Vagina (tissue), 2 donors: ENCODE data around the gene INPP4A.

ENCODE experiments used
- POLR2A ChIP-seq, 2 donors: fragments of 450-650 bp; IDR thresholded peaks; one replicate each; pipeline ENCODE4 v1.6.1; 2017; ENCODE audit warnings: antibody characterized with exemption in 2 of 2, mild to moderate bottlenecking in 2 of 2, moderate library complexity in 2 of 2
- TF ChIP-seq, protein P1 (sequence below), 3 experiments: fragments of 450-650 bp in 2 of 3; fragments of 200-600 bp in 1 of 3; sonication (generic) in 1 of 3; IDR thresholded peaks; one replicate each; pipeline ENCODE4 v1.5.1; 2017 to 2019; ENCODE audit warnings: antibody characterized with exemption in 3 of 3, mild to moderate bottlenecking in 2 of 3, moderate library complexity in 2 of 3

GRCh38 chr2:98501876-98502275 is 57.2 kb downstream of the INPP4A start:
- TF ChIP-seq, protein P1, sequence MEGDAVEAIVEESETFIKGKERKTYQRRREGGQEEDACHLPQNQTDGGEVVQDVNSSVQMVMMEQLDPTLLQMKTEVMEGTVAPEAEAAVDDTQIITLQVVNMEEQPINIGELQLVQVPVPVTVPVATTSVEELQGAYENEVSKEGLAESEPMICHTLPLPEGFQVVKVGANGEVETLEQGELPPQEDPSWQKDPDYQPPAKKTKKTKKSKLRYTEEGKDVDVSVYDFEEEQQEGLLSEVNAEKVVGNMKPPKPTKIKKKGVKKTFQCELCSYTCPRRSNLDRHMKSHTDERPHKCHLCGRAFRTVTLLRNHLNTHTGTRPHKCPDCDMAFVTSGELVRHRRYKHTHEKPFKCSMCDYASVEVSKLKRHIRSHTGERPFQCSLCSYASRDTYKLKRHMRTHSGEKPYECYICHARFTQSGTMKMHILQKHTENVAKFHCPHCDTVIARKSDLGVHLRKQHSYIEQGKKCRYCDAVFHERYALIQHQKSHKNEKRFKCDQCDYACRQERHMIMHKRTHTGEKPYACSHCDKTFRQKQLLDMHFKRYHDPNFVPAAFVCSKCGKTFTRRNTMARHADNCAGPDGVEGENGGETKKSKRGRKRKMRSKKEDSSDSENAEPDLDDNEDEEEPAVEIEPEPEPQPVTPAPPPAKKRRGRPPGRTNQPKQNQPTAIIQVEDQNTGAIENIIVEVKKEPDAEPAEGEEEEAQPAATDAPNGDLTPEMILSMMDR (IDR thresholded peaks at IDR 0.05): no peak
- TF ChIP-seq POLR2A (IDR thresholded peaks at IDR 0.05): no peak
